Testis (tissue), 2 donors: ENCODE results near the gene REXO5.

Source experiments
- CTCF ChIP-seq, 3 experiments: fragments of 450-650 bp in 2 of 3; fragments of 200-600 bp in 1 of 3; sonication (generic) in 1 of 3; IDR thresholded peaks; one replicate each; pipeline ENCODE4 v1.5.1; 2016 to 2019; ENCODE audit warnings: antibody characterized with exemption in 3 of 3, mild to moderate bottlenecking in 2 of 3, moderate library complexity in 1 of 3
- POLR2A ChIP-seq: fragments of 450-650 bp; IDR thresholded peaks from one replicate; pipeline ENCODE4 v1.6.1; 2017; ENCODE audit warnings: antibody characterized with exemption, mild to moderate bottlenecking, moderate library complexity

GRCh38 chr16:20899071-20899470 lies 92.7 kb downstream of the REXO5 start:
- TF ChIP-seq CTCF (IDR thresholded peaks at IDR 0.05) (no peak), POLR2A (no peak)
